PC-3 (cell line): ENCODE results near the gene RNASE2. TPM values are rescaled to one million over a fixed set of nuclear protein-coding genes. Genes with fewer than 3 reads are reported as not detected.
A peak's percentile ranks its signal among the peaks of the same experiment; 100 is the strongest.

Experiments used
- ATAC-seq: fragments of 200-7000 bp; cut with Tn5 transposase; 2 replicates; pipeline ENCODE4 v1.9.1; 2020; ENCODE audit warnings: mild to moderate bottlenecking, moderate library complexity
- BruUV-seq: library from RNA; stranded (reverse); fragments of 400-500 nt; replicated peaks from 2 replicates; lab custom pipeline; 2021; lab: Mats Ljungman, UMichigan
- CTCF ChIA-PET: fragments of 300-600 bp; sonication (Branson Sonifier 250); formaldehyde crosslinking; loops from one replicate; lab custom pipeline; 2022; ENCODE audit warnings: antibody characterized with exemption; lab: Charles Lee
- POLR2A ChIA-PET: fragments of 300-600 bp; sonication (Branson Sonifier 250); formaldehyde crosslinking; loops from one replicate; lab custom pipeline; 2022; ENCODE audit warnings: antibody characterized with exemption; ENCODE audit not compliant: unreplicated experiment; lab: Charles Lee
- DNase-seq: peaks from one replicate; pipeline ENCODE4 v3.0.0-alpha.2; 2015
- H2AFZ ChIP-seq: fragments of 300-600 bp; sonication (generic); 2 replicates; pipeline ENCODE4 v1.6.0; 2016; ENCODE audit warnings: antibody characterized with exemption, low read length
- H3F3A ChIP-seq: fragments of 300-600 bp; sonication (generic); one replicate; pipeline ENCODE4 v1.6.0; 2017; ENCODE audit warnings: antibody characterized with exemption, low read length, control low read depth, mild to moderate bottlenecking; ENCODE audit not compliant: unreplicated experiment
- H3K27ac ChIP-seq: fragments of 300-600 bp; sonication (generic); 2 replicates; pipeline ENCODE4 v1.5.1; 2016; ENCODE audit warnings: mild to moderate bottlenecking, low read length
- H3K27me3 ChIP-seq: fragments of 300-600 bp; sonication (generic); 2 replicates; pipeline ENCODE4 v1.6.1; 2016; ENCODE audit warnings: low read length, mixed read lengths
- H3K36me3 ChIP-seq: fragments of 300-600 bp; sonication (generic); 2 replicates; pipeline ENCODE4 v1.6.1; 2016; ENCODE audit warnings: low read depth, mixed run types, low read length, mixed read lengths
- H3K4me1 ChIP-seq: fragments of 300-600 bp; sonication (generic); 2 replicates; pipeline ENCODE4 v1.5.1; 2016; ENCODE audit warnings: low read length; ENCODE audit not compliant: insufficient read depth
- H3K4me2 ChIP-seq: fragments of 300-600 bp; sonication (generic); 2 replicates; pipeline ENCODE4 v1.6.0; 2016; ENCODE audit warnings: low read length
- H3K4me3 ChIP-seq: fragments of 300-600 bp; sonication (generic); 2 replicates; pipeline ENCODE4 v1.5.1; 2016; ENCODE audit warnings: mild to moderate bottlenecking, low read length, mixed read lengths
- H3K79me2 ChIP-seq: fragments of 300-600 bp; sonication (generic); 2 replicates; pipeline ENCODE4 v1.6.1; 2017; ENCODE audit warnings: low read length, mixed read lengths
- H3K9ac ChIP-seq: fragments of 300-600 bp; sonication (generic); 2 replicates; pipeline ENCODE4 v1.6.0; 2016; ENCODE audit warnings: mild to moderate bottlenecking, low read length
- H3K9me2 ChIP-seq: fragments of 300-600 bp; sonication (generic); replicated peaks from 2 replicates; pipeline ENCODE4 v1.6.1; 2016; ENCODE audit warnings: mixed run types, low read length, mixed read lengths
- H3K9me3 ChIP-seq: fragments of 300-600 bp; sonication (generic); 2 replicates; pipeline ENCODE4 v1.6.1; 2016; ENCODE audit warnings: low read length, mixed read lengths
- H4K20me1 ChIP-seq: fragments of 300-600 bp; sonication (generic); 2 replicates; pipeline ENCODE4 v1.6.1; 2016; ENCODE audit warnings: low read length, mixed read lengths
- EZH2 ChIP-seq: fragments of 300-600 bp; sonication (generic); IDR thresholded peaks from one replicate; pipeline ENCODE4 v1.6.1; 2017; ENCODE audit warnings: antibody characterized with exemption, mild to moderate bottlenecking, low read length; ENCODE audit not compliant: unreplicated experiment
- EZH2phosphoT487 ChIP-seq: fragments of 300-600 bp; sonication (generic); IDR thresholded peaks from 2 replicates; pipeline ENCODE4 v1.6.1; 2018; ENCODE audit warnings: mild to moderate bottlenecking, antibody characterized with exemption, low read length, borderline replicate concordance
- intact Hi-C: fragments of 100-400 bp; cut with micrococcal nuclease; formaldehyde crosslinking; loops from 2 replicates; pipeline ENCODE4 v1.9.0; 2023
- total RNA-seq: library from RNA; depleted of rRNA; stranded (reverse); fragments of >200 nt; gene quantifications from 2 replicates; pipeline ENCODE4 v1.2.3, GENCODE V29; 2014
- TF ChIP-seq, protein P1 (sequence below): fragments of 300-600 bp; sonication (generic); conservative IDR thresholded peaks from 2 replicates; pipeline ENCODE4 v1.5.1; 2017; ENCODE audit warnings: antibody characterized with exemption, low read depth, mild to moderate bottlenecking, low read length

RNASE2 gene
- total RNA-seq, 1 experiment from 2014 or later: not detected

DNA sequence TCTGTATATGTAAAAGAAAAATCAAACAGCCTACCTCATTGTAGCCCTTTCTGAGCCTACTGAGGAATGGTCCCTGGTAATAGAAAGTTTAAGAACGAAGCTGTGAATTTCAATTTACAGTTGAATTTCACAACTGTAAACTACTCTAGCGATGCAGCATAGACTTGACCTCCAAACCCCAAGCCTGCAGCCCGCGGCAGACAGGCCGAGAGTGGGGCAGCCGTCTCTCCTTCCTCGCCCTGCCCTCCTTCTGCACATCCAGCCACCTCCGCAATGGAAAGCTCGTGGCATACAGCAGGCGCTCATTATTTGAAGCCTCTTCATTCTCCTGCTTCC is 15.3 kb downstream of the RNASE2 start:
- H3K27me3 ChIP-seq: peaks cover 22% of the 10 kb centered on the region; the same call in 1 of the 2 replicates
- H3K79me2 ChIP-seq: no peaks in the 10 kb centered on the region
- H3K36me3 ChIP-seq: no peaks in the 10 kb centered on the region
- TF ChIP-seq, protein P1, sequence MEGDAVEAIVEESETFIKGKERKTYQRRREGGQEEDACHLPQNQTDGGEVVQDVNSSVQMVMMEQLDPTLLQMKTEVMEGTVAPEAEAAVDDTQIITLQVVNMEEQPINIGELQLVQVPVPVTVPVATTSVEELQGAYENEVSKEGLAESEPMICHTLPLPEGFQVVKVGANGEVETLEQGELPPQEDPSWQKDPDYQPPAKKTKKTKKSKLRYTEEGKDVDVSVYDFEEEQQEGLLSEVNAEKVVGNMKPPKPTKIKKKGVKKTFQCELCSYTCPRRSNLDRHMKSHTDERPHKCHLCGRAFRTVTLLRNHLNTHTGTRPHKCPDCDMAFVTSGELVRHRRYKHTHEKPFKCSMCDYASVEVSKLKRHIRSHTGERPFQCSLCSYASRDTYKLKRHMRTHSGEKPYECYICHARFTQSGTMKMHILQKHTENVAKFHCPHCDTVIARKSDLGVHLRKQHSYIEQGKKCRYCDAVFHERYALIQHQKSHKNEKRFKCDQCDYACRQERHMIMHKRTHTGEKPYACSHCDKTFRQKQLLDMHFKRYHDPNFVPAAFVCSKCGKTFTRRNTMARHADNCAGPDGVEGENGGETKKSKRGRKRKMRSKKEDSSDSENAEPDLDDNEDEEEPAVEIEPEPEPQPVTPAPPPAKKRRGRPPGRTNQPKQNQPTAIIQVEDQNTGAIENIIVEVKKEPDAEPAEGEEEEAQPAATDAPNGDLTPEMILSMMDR: no peak
- no peak for TF ChIP-seq EZH2
- TF ChIP-seq EZH2phosphoT487: no peak
- H3F3A ChIP-seq: no peaks in the 10 kb centered on the region
- no peaks in the 10 kb centered on the region for H3K9me3 ChIP-seq
- H3K4me2 ChIP-seq: peak overlapping the region; percentile 99
- no TSS peak for BruUV-seq
- peaks cover 9% of the 10 kb centered on the region for H3K4me1 ChIP-seq
- no peaks in the 10 kb centered on the region for H3K9me2 ChIP-seq
- no peak overlapping the region for H3K9ac ChIP-seq
- peak overlapping the region; percentile 77 for H3K4me3 ChIP-seq
- peak overlapping the region; percentile 99 for H2AFZ ChIP-seq
- CTCF ChIA-PET: interaction anchor here (0.6 to 2.3 kb wide), 10 partner anchors 12 to 553 kb away, joined by 3 to 11 read pairs (median 5); partner anchors contain the start of gene SLC39A2
- H4K20me1 ChIP-seq: no peaks in the 10 kb centered on the region
- intact Hi-C loops: loop anchor here (2.0 to 5.0 kb wide), 2 partner anchors 274 to 358 kb away; no protein-coding TSS in a partner anchor
- H3K27ac ChIP-seq: no peak overlapping the region
- DNase-seq (no peak), ATAC-seq (no peak; the same call in 1 of the 2 replicates)
- POLR2A ChIA-PET: no interaction called here

DNA sequence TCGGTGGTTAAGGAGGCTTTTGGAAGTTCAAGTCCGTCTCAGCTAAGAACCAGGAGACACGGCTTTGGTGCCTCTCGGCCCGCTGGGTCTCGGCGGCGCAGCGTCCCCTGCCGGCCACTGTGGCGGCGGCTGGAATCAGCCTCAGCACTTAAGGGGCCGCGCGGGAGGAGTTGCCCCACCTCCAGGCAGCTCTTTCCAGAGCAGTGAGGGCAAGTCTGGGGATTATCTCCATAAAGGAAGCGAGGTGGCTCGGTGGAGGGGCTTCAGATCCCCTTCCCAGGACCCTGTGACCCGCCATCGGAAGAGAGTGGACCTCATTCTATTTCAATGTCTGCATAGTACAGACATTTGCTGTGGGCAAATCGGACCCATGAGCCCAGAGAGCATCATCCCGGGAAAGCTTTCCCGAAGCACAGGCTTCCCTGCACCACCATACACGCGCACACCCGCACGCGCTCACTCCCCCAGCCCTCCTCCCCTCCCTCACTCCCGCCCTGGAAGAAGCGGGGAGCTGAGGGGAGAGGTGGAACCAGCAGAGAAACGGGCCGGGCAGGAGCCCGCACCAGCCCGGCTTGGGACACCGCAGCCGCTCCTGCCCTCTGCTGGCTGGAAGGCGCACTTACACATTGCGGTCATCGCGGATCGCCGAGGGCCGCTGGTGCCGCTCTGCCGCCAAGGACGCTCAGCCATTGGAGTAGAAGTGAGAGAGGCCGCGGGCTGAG is 15.9 kb downstream of the RNASE2 start:
- H3K27me3 ChIP-seq: peaks cover 22% of the 10 kb centered on the region; the same call in 1 of the 2 replicates
- H3K9me2 ChIP-seq: no peaks in the 10 kb centered on the region
- peak overlapping the region; percentile 77 for H3K4me3 ChIP-seq
- CTCF ChIA-PET: interaction anchor here (0.5 to 2.3 kb wide), 13 partner anchors 10 to 554 kb away, joined by 3 to 11 read pairs (median 4); partner anchors contain the start of gene SLC39A2
- POLR2A ChIA-PET: no interaction called here
- no peaks in the 10 kb centered on the region for H4K20me1 ChIP-seq
- peak overlapping the region; percentile 99 for H3K4me2 ChIP-seq
- intact Hi-C loops: loop anchor here (1.0 to 5.0 kb wide), 5 partner anchors 18 to 359 kb away; partner anchors contain the start of gene METTL17
- no peaks in the 10 kb centered on the region for H3K36me3 ChIP-seq
- no peaks in the 10 kb centered on the region for H3K9me3 ChIP-seq
- peak overlapping the region; percentile 29; the same call in 1 of the 2 replicates for H3K9ac ChIP-seq
- ATAC-seq (peak; percentile 87), DNase-seq (peak; percentile 89)
- no TSS peak for BruUV-seq
- no peaks in the 10 kb centered on the region for H3F3A ChIP-seq
- peaks cover 9% of the 10 kb centered on the region for H3K4me1 ChIP-seq
- H2AFZ ChIP-seq: peak overlapping the region; percentile 99
- TF ChIP-seq EZH2phosphoT487 (no peak), EZH2 (no peak)
- TF ChIP-seq, protein P1: peak; percentile 89
- no peaks in the 10 kb centered on the region for H3K79me2 ChIP-seq
- no peak overlapping the region for H3K27ac ChIP-seq

DNA sequence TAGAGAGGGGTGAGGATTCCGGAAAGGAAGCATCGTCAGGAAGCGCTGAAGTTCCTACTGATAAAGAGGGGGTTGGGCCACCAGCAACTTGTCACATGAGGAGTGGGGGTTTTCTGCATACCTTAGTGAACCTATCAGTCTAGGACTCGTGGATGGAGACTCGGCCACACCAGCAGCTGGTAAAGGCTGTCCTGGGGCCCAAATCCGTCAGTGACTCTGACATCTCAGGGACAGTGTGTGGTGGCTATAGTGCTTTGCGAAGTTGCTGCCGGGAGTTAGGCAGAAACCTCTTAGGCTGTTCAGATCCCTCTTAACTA is 16.4 kb downstream of the RNASE2 start:
- ChIA-PET CTCF (interaction anchor here (0.5 to 2.3 kb wide), 8 partner anchors 10 to 307 kb away, joined by 3 to 11 read pairs (median 6); no protein-coding TSS in a partner anchor), POLR2A (no interaction called here)
- DNase-seq (no peak), ATAC-seq (no peak)
- intact Hi-C loops: loop anchor here (1.0 to 5.0 kb wide), 5 partner anchors 18 to 359 kb away; partner anchors contain the start of gene METTL17
- TF ChIP-seq EZH2: no peak
- no peak for TF ChIP-seq EZH2phosphoT487
- TF ChIP-seq, protein P1: no peak
- no peaks in the 10 kb centered on the region for H3F3A ChIP-seq
- peak overlapping the region; percentile 77 for H3K4me3 ChIP-seq
- BruUV-seq: no TSS peak
- H3K9me2 ChIP-seq: no peaks in the 10 kb centered on the region
- H3K4me1 ChIP-seq: peaks cover 9% of the 10 kb centered on the region
- H3K79me2 ChIP-seq: no peaks in the 10 kb centered on the region
- no peaks in the 10 kb centered on the region for H3K36me3 ChIP-seq
- peak overlapping the region; percentile 29; the same call in 1 of the 2 replicates for H3K9ac ChIP-seq
- H3K4me2 ChIP-seq: peak overlapping the region; percentile 99
- peak overlapping the region; percentile 99 for H2AFZ ChIP-seq
- H3K27me3 ChIP-seq: peaks cover 22% of the 10 kb centered on the region; the same call in 1 of the 2 replicates
- no peak overlapping the region for H3K27ac ChIP-seq
- H3K9me3 ChIP-seq: no peaks in the 10 kb centered on the region
- H4K20me1 ChIP-seq: no peaks in the 10 kb centered on the region
